Upper lobe of left lung (tissue), 6 donors: Measurements from ENCODE around the gene CEP85L. TPM values are rescaled to one million over a fixed set of nuclear protein-coding genes. Genes with fewer than 3 reads are reported as not detected.

Experiments used
- ATAC-seq, 2 donors: fragments of 200-7000 bp; cut with Tn5 transposase; one replicate each; pipeline ENCODE4 v1.9.1; 2022; ENCODE audit warnings: mild to moderate bottlenecking in 2 of 2, moderate library complexity in 2 of 2; ENCODE audit not compliant: low FRiP score in 2 of 2
- DNase-seq, 2 donors: peaks; one replicate each; pipeline ENCODE4 v3.0.0-alpha.2; 2019 to 2020
- H3K27ac ChIP-seq, 4 donors: fragments of 200-600 bp; sonication (generic); one replicate each; pipeline ENCODE4 v1.5.1; 2016 to 2019
- H3K27me3 ChIP-seq, 4 donors: fragments of 200-600 bp; sonication (generic); one replicate each; pipeline ENCODE4 v1.5.1; 2017 to 2019
- H3K36me3 ChIP-seq, 4 donors: fragments of 200-600 bp; sonication (generic); one replicate each; pipeline ENCODE4 v1.5.1; 2016 to 2019
- H3K4me1 ChIP-seq, 4 donors: fragments of 200-600 bp; sonication (generic); one replicate each; pipeline ENCODE4 v1.5.1; 2018 to 2019
- H3K4me3 ChIP-seq, 4 donors: fragments of 200-600 bp; sonication (generic); one replicate each; pipeline ENCODE4 v1.5.1; 2017 to 2019; ENCODE audit warnings: mild to moderate bottlenecking in 2 of 4, moderate library complexity in 1 of 4
- H3K9me3 ChIP-seq, 4 donors: fragments of 200-600 bp; sonication (generic); one replicate each; pipeline ENCODE4 v1.5.1; 2018 to 2019
- CTCF ChIP-seq, 6 experiments: fragments of 450-650 bp in 4 of 6; fragments of 200-600 bp in 2 of 6; sonication (generic) in 2 of 6; IDR thresholded peaks; one replicate each; pipeline ENCODE4 v1.5.1; 2016 to 2019; ENCODE audit warnings: antibody characterized with exemption in 6 of 6
- EP300 ChIP-seq, 4 donors: sonication (generic); formaldehyde crosslinking; IDR thresholded peaks; one replicate each; pipeline ENCODE4 v1.5.1; 2017; ENCODE audit warnings: antibody characterized with exemption in 4 of 4, control low read depth in 2 of 4
- POLR2A ChIP-seq, 4 donors: fragments of 450-650 bp; IDR thresholded peaks; one replicate each; pipeline ENCODE4 v1.5.1; 2016 to 2017; ENCODE audit warnings: antibody characterized with exemption in 4 of 4, mild to moderate bottlenecking in 2 of 4
- POLR2AphosphoS5 ChIP-seq, 2 donors: sonication (generic); formaldehyde crosslinking; IDR thresholded peaks; one replicate each; pipeline ENCODE4 v1.5.1; 2017; ENCODE audit warnings: antibody characterized with exemption in 2 of 2
- WGBS, 2 donors: methylation state at CpG; one replicate each; pipeline ENCODE4 v1.1.5; 2017 to 2018; 5-methylcytosine and 5-hydroxymethylcytosine counted together
- total RNA-seq, 6 donors: library from RNA; depleted of rRNA in 4 of 6; stranded (reverse); fragments of >200 nt in 4 of 6; gene quantifications; one replicate each; pipeline versions ENCODE4 v1.1.0 to v1.2.1, GENCODE V29; 2016 to 2021
- donor health status: DM: no; HTN: no; CAD: no; lungs with moderate emphysema.
- donor health status: DM: no; HTN: yes; CAD: no; lungs with severe emphysema.

The CEP85L gene
- total RNA-seq, 6 donors from 2014 or later, result 7.5 to 22.0 (median 13.0) TPM

GRCh38 chr6:118579786-118580185, 71.6 kb downstream of the CEP85L start:
- no peak overlapping the region for H3K4me3 ChIP-seq
- ATAC-seq (no peak), DNase-seq (no peak)
- peaks cover 7 to 36% (median 20%) of the 10 kb centered on the region in 4 donors for H3K9me3 ChIP-seq
- no peaks in the 10 kb centered on the region for H3K27me3 ChIP-seq
- TF ChIP-seq POLR2A (IDR thresholded peaks at IDR 0.05), result no peak
- no peak for TF ChIP-seq CTCF (IDR thresholded peaks at IDR 0.05)
- TF ChIP-seq EP300 (IDR thresholded peaks at IDR 0.05), result no peak
- no peak for TF ChIP-seq POLR2AphosphoS5 (IDR thresholded peaks at IDR 0.05)
- no peak overlapping the region for H3K27ac ChIP-seq
- H3K4me1 ChIP-seq, result peaks cover 11 to 20% (median 14%) of the 10 kb centered on the region in 4 donors
- H3K36me3 ChIP-seq, result no peaks in the 10 kb centered on the region
- WGBS, 2 donors, result 94 to 95% methylated on average over 2 of the region's 2 CpGs

- H3K4me1 ChIP-seq, result peaks cover 11 to 20% (median 14%) of the 10 kb centered on the region in 4 donors
- no peak overlapping the region for H3K27ac ChIP-seq
- no peaks in the 10 kb centered on the region for H3K36me3 ChIP-seq
- TF ChIP-seq EP300 (IDR thresholded peaks at IDR 0.05) (no peak), POLR2AphosphoS5 (IDR thresholded peaks at IDR 0.05) (no peak), CTCF (IDR thresholded peaks at IDR 0.05) (no peak), POLR2A (IDR thresholded peaks at IDR 0.05) (no peak)
- DNase-seq, result no peak
- peaks cover 17 to 48% (median 31%) of the 10 kb centered on the region in 4 donors for H3K9me3 ChIP-seq
- 95 to 96% methylated on average over 12 of the region's 12 CpGs for WGBS, 2 donors
- no peak overlapping the region for H3K4me3 ChIP-seq
- no peak for ATAC-seq
- no peaks in the 10 kb centered on the region for H3K27me3 ChIP-seq
These were observed 72.8 kb downstream of the CEP85L start for GRCh38 chr6:118578617-118579016.

GRCh38 chr6:118577972-118578371, 73.4 kb downstream of the CEP85L start:
- no peak overlapping the region for H3K27ac ChIP-seq
- H3K9me3 ChIP-seq, result peaks cover 19 to 49% (median 34%) of the 10 kb centered on the region in 4 donors
- ATAC-seq (no peak), DNase-seq (no peak)
- WGBS, 2 donors, result 58 to 60% methylated on average over 4 of the region's 4 CpGs
- peaks cover 11 to 20% (median 14%) of the 10 kb centered on the region in 4 donors for H3K4me1 ChIP-seq
- H3K36me3 ChIP-seq, result no peaks in the 10 kb centered on the region
- no peak overlapping the region for H3K4me3 ChIP-seq
- TF ChIP-seq EP300 (IDR thresholded peaks at IDR 0.05) (no peak), POLR2A (IDR thresholded peaks at IDR 0.05) (no peak), CTCF (IDR thresholded peaks at IDR 0.05) (no peak), POLR2AphosphoS5 (IDR thresholded peaks at IDR 0.05) (no peak)
- no peaks in the 10 kb centered on the region for H3K27me3 ChIP-seq

GRCh38 chr6:118574051-118574865, 77.1 kb downstream of the CEP85L start:
- Histone ChIP-seq H3K4me1 (no peaks in the 10 kb centered on the region), H3K36me3 (no peaks in the 10 kb centered on the region), H3K4me3 (no peak overlapping the region), H3K9me3 (peaks cover 19 to 44% (median 31%) of the 10 kb centered on the region in 4 donors), H3K27me3 (no peaks in the 10 kb centered on the region), H3K27ac (no peak overlapping the region)
- ATAC-seq, result no peak
- 93 to 96% methylated on average over 13 of the region's 13 CpGs for WGBS, 2 donors
- TF ChIP-seq POLR2AphosphoS5 (IDR thresholded peaks at IDR 0.05) (no peak), POLR2A (IDR thresholded peaks at IDR 0.05) (no peak), EP300 (IDR thresholded peaks at IDR 0.05) (no peak), CTCF (IDR thresholded peaks at IDR 0.05) (no peak)
- DNase-seq, result no peak
